Activated CD8-positive, alpha-beta T cell treated with anti-CD3 and anti-CD28 coated beads, Interleukin-2, amount 10 ng/mL, durations not matched to agents 7 days and 5 days (primary cell): ENCODE results near the gene CRABP2. TPM values are rescaled to one million over a fixed set of nuclear protein-coding genes. Genes with fewer than 3 reads are reported as not detected.

Experiments used
- ATAC-seq: fragments of 150-1000 bp; cut with Tn5 transposase; one replicate; pipeline ENCODE4 v1.10.0; 2021; ENCODE audit warnings: moderate library complexity
- CTCF ChIA-PET: fragments of 350-600 bp; sonication (Branson Sonifier 250); formaldehyde crosslinking; loops from one replicate; lab custom pipeline; 2021; ENCODE audit warnings: antibody characterized with exemption; lab: Charles Lee
- POLR2A ChIA-PET: fragments of 350-600 bp; sonication (Branson Sonifier 250); formaldehyde crosslinking; loops from one replicate; lab custom pipeline; 2021; ENCODE audit warnings: antibody characterized with exemption; lab: Charles Lee
- DNase-seq: peaks from one replicate; pipeline ENCODE4 v3.0.0-alpha.2; 2020
- H3K27ac Mint-ChIP-seq: one replicate; pipeline ENCODE4 v1.8.0; 2021; ENCODE audit warnings: mild to moderate bottlenecking, mixed read lengths
- H3K27me3 Mint-ChIP-seq: one replicate; pipeline ENCODE4 v1.8.0; 2021; ENCODE audit warnings: low read depth, mixed read lengths
- H3K36me3 Mint-ChIP-seq: one replicate; pipeline ENCODE4 v1.8.0; 2021; ENCODE audit warnings: low read depth, mixed read lengths
- H3K4me1 Mint-ChIP-seq: one replicate; pipeline ENCODE4 v1.8.0; 2021; ENCODE audit warnings: low read depth, mixed read lengths
- H3K4me3 Mint-ChIP-seq: one replicate; pipeline ENCODE4 v1.8.0; 2021; ENCODE audit warnings: mild to moderate bottlenecking, mixed read lengths
- H3K9me3 Mint-ChIP-seq: one replicate; pipeline ENCODE4 v1.8.0; 2022; ENCODE audit warnings: mixed read lengths; ENCODE audit not compliant: insufficient read depth
- total RNA-seq, 2 experiments: library from RNA; stranded (reverse); gene quantifications; one replicate each; pipeline ENCODE4 v1.2.3, GENCODE V29; 2021

CRABP2 gene
- total RNA-seq, 2 experiments from 2014 or later: 1.3 to 1.9 TPM

DNA sequence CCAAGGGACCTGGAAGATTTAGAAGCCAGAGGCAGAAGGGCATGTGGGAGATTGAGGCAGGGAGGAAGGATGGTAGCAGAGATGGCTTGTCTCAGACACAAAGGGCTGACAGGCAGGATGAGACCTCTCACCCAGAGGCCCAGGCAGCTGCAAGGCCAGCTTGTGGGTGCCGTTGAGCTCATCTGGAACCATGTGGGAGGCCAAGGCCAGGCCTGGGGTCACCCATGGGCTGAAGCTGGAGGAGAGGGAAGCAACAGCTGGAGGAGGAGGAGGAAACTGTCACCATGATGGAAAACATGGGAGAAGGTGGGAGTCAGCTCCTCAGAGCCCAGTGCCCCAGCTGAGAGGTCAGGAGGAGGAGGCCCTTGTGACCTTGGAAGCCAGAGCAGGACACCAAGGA, 6.4 kb downstream of the CRABP2 start:
- Mint-ChIP-seq H3K27me3 (peaks cover 19% of the 10 kb centered on the region), H3K36me3 (peaks cover 3% of the 10 kb centered on the region), H3K4me3 (no peak overlapping the region), H3K9me3 (no peaks in the 10 kb centered on the region), H3K4me1 (peaks cover 13% of the 10 kb centered on the region), H3K27ac (no peak overlapping the region)
- no peak for ATAC-seq
- DNase-seq: no peak
- ChIA-PET POLR2A (no interaction called here), CTCF (interaction anchor here (1.0 to 17.4 kb wide), 3 partner anchors 9 to 27 kb away, joined by 3 to 311 read pairs (median 19); no protein-coding TSS in a partner anchor)

DNA sequence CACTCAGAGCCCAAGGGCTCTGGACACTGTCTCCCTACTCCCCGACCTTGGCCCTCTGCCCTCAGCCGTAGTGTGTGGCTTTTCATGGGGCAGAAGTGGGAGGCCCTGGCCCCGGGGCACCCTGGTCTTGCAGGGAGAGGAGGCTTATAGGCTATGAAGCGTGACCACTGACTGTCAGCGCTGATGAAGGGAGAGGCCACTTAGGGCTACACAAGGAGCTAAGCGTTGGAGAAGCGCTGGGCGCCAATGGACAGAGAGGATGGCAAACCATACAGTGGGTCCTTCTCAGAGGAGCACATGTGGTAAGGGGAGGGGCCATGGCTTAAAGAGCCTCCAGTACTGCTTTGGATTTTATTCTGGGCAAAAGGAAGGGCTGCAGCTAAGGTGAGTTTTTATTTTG, 7.9 kb downstream of the CRABP2 start:
- Mint-ChIP-seq H3K36me3 (peaks cover 3% of the 10 kb centered on the region), H3K4me3 (no peak overlapping the region), H3K4me1 (peaks cover 24% of the 10 kb centered on the region), H3K27ac (no peak overlapping the region), H3K27me3 (peaks cover 21% of the 10 kb centered on the region), H3K9me3 (no peaks in the 10 kb centered on the region)
- ATAC-seq (no peak), DNase-seq (no peak)
- ChIA-PET POLR2A (no interaction called here), CTCF (interaction anchor here (0.9 to 17.4 kb wide), 7 partner anchors 8 to 193 kb away, joined by 3 to 311 read pairs (median 3); no protein-coding TSS in a partner anchor)

DNA sequence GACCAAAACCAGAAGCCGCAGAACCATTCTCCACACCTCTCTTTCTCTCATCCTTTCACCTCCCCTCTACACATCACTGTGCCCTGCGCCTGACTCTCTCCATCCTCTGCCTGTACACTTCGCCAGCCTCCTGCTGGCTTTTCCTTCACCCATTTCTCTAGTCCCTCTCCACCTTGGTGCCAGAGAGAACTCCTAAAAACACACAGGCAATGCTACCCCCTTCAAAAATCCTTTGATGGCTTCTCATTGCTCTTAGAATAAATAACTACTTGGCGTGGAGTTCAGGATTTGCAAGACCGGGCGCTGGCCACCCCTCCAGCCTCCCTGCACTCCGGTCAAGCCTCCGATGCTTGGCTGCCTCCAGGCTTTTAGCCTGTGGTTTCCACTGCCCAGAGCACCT, 8.6 kb downstream of the CRABP2 start:
- H3K9me3 Mint-ChIP-seq: no peaks in the 10 kb centered on the region
- POLR2A ChIA-PET: no interaction called here

GRCh38 chr1:156694690-156694962, 10.8 kb downstream of the CRABP2 start:
- Mint-ChIP-seq H3K36me3 (peaks cover 3% of the 10 kb centered on the region), H3K27me3 (peaks cover 47% of the 10 kb centered on the region), H3K4me1 (peaks cover 25% of the 10 kb centered on the region), H3K4me3 (no peak overlapping the region), H3K27ac (no peak overlapping the region), H3K9me3 (no peaks in the 10 kb centered on the region)
- POLR2A ChIA-PET: no interaction called here
- DNase-seq (no peak), ATAC-seq (no peak)
- CTCF ChIA-PET: interaction anchor here (11.7 to 19.7 kb wide), 2 partner anchors 11 to 31 kb away, joined by 311 to 543 read pairs; partner anchors contain the start of genes CRABP2, ISG20L2 and METTL25B

More for the DNA sequence above, 8.6 kb downstream of the CRABP2 start:
- Mint-ChIP-seq H3K36me3 (peaks cover 3% of the 10 kb centered on the region), H3K4me1 (peaks cover 31% of the 10 kb centered on the region), H3K27ac (no peak overlapping the region), H3K4me3 (no peak overlapping the region), H3K27me3 (peaks cover 29% of the 10 kb centered on the region)
- CTCF ChIA-PET: interaction anchor here (0.9 to 4.1 kb wide), 4 partner anchors 29 to 194 kb away, joined by 3 to 19 read pairs (median 3); no protein-coding TSS in a partner anchor
- DNase-seq (no peak), ATAC-seq (no peak)

GRCh38 chr1:156693848-156694689, 11.3 kb downstream of the CRABP2 start:
- no peak for DNase-seq
- Mint-ChIP-seq H3K4me3 (no peak overlapping the region), H3K27me3 (peaks cover 48% of the 10 kb centered on the region), H3K9me3 (no peaks in the 10 kb centered on the region), H3K4me1 (peaks cover 29% of the 10 kb centered on the region), H3K36me3 (peaks cover 3% of the 10 kb centered on the region), H3K27ac (no peak overlapping the region)
- ATAC-seq: no peak
- ChIA-PET CTCF (interaction anchor here (1.3 to 19.7 kb wide), 3 partner anchors 10 to 31 kb away, joined by 7 to 543 read pairs (median 311); partner anchors contain the start of genes CRABP2, ISG20L2 and METTL25B), POLR2A (no interaction called here)

GRCh38 chr1:156692925-156693847, 12.2 kb downstream of the CRABP2 start:
- H3K4me3 Mint-ChIP-seq: no peak overlapping the region
- peaks cover 53% of the 10 kb centered on the region for H3K27me3 Mint-ChIP-seq
- ChIA-PET CTCF (interaction anchor here (1.3 to 19.7 kb wide), 4 partner anchors 9 to 32 kb away, joined by 7 to 543 read pairs (median 190); partner anchors contain the start of genes CRABP2, ISG20L2, METTL25B and NES), POLR2A (no interaction called here)
- H3K36me3 Mint-ChIP-seq: no peaks in the 10 kb centered on the region
- H3K4me1 Mint-ChIP-seq: peaks cover 29% of the 10 kb centered on the region
- H3K27ac Mint-ChIP-seq: peak overlapping the region; percentile 15
- ATAC-seq (no peak), DNase-seq (peak; percentile 47)
- no peaks in the 10 kb centered on the region for H3K9me3 Mint-ChIP-seq

DNA sequence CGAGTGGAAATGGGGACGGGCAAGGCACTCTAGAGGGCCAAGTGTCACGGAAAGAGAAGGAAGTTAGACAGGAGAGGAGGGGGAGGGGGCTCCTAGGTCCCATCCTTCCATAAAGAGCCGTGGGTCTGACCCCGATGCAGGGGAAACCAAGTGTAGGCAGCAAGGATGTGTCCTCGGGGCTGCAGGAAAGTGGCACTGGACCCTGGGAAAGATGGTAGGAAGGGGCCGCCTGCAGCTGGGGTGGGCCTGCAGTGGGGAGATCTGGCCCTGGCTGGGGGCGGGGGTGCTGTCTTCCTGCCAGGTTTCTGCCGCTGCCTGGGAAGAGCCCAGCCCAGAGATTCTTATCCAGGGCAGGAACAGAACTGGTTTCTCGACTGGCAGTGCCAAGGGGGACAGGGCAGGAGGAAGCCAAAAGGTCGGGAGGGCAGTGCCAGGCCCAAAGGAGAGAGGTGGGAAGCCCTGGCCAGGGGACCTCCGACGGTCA, 12.9 kb downstream of the CRABP2 start:
- POLR2A ChIA-PET: no interaction called here
- no peak for ATAC-seq
- Mint-ChIP-seq H3K4me3 (no peak overlapping the region), H3K27ac (no peak overlapping the region), H3K9me3 (no peaks in the 10 kb centered on the region), H3K36me3 (no peaks in the 10 kb centered on the region), H3K27me3 (peaks cover 53% of the 10 kb centered on the region), H3K4me1 (peaks cover 29% of the 10 kb centered on the region)
- DNase-seq: no peak
- CTCF ChIA-PET: interaction anchor here (4.3 to 19.7 kb wide), 6 partner anchors 13 to 167 kb away, joined by 26 to 543 read pairs (median 102); partner anchors contain the start of genes CRABP2, INSRR, ISG20L2 and METTL25B

DNA sequence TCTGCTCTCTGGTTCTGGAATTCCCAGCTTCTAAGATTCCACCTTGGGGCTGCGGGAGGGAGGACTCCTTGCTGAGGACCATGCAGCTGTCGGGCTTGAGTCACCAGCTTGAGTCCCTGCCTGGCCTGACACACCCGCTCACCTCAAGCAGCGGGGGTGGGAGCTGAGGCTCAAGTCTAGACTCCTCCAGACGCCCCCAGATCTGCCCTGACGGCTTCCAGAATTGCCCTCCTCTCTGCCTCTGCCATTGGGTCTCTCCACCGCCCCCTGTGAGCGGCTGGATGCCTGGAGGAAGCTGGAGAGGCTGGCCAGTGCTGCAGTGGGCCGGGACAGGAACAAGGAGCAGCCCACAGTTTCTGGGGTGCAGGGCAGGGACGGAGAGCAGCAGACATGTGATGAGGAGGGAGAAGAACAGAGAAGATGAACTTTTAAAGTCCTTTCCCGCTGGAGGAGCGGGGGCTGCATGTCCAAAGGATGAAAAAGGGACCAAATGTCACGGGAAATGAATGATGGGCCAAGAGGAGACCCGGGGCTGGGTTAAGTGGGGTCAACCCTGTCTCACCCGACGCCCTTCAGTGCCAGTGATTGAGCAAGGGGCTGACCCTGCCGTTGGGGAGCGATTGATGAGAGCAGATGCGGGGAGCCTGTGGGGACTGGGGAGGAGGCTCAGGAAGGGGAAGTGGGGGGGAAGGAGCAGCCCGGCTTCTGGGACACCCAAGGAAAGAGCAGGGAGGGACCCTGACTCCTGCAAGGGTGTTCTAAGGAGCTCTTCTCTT, 13.5 kb downstream of the CRABP2 start:
- Mint-ChIP-seq H3K4me1 (peaks cover 29% of the 10 kb centered on the region), H3K27me3 (peaks cover 53% of the 10 kb centered on the region), H3K4me3 (no peak overlapping the region), H3K36me3 (no peaks in the 10 kb centered on the region), H3K9me3 (no peaks in the 10 kb centered on the region), H3K27ac (peak overlapping the region; percentile 5)
- no peak for DNase-seq
- CTCF ChIA-PET: interaction anchor here (1.0 to 19.7 kb wide), 7 partner anchors 13 to 184 kb away, joined by 3 to 543 read pairs (median 69); partner anchors contain the start of genes CRABP2, INSRR, ISG20L2 and METTL25B
- no peak for ATAC-seq
- POLR2A ChIA-PET: interaction anchor here (0.9 kb wide), 1 partner anchor 100 kb away, joined by 3 read pairs; the partner anchor contains the start of gene NAXE

DNA sequence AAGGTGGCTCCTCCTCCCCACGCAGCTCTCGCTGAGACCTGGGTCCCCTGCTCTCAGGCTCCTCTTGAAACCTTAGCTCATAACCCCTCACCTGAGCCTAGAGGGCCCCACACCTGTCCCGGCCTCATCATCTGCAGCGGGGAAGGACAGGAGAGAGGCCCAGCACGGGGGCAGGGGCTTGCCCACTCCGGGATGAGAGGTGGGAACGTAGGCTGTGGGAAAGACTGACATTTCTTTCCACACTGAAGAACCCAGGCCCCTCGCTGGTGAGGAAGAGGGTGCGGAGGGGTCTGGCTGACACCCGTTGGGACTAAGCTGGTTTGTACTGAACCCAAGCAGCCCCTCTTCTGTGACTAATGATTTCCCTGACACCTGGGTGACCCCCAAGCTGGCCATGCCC, 14.2 kb downstream of the CRABP2 start:
- DNase-seq (no peak), ATAC-seq (no peak)
- no peaks in the 10 kb centered on the region for H3K36me3 Mint-ChIP-seq
- ChIA-PET POLR2A (interaction anchor here (0.9 kb wide), 1 partner anchor 99 kb away, joined by 3 read pairs; the partner anchor contains the start of gene NAXE), CTCF (interaction anchor here (1.0 to 19.7 kb wide), 9 partner anchors 12 to 199 kb away, joined by 3 to 543 read pairs (median 67); partner anchors contain the start of genes CRABP2, INSRR, ISG20L2 and METTL25B)
- no peak overlapping the region for H3K4me3 Mint-ChIP-seq
- H3K27me3 Mint-ChIP-seq: peaks cover 53% of the 10 kb centered on the region
- H3K4me1 Mint-ChIP-seq: peaks cover 29% of the 10 kb centered on the region
- no peaks in the 10 kb centered on the region for H3K9me3 Mint-ChIP-seq
- H3K27ac Mint-ChIP-seq: no peak overlapping the region

DNA sequence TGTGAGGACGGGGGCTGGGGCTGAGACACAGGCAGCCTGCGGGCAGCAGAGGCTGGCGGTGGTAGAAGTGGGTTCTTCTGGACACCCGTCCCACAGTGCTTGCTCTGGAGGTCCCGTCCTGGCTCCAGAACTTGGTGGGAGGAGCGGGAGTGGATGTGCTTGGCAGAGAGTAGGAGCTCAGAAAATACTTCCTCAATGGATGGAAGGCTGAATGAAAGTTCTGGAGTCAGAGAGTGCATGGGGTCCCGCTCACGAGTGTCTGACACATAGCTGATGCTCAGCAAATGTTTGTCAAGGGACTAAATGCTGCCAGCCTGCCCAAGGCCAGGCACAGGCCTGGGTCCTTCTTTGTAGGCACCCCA, 14.7 kb downstream of the CRABP2 start:
- peaks cover 54% of the 10 kb centered on the region for H3K27me3 Mint-ChIP-seq
- H3K36me3 Mint-ChIP-seq: no peaks in the 10 kb centered on the region
- ChIA-PET CTCF (interaction anchor here (0.9 to 19.7 kb wide), 20 partner anchors 12 to 245 kb away, joined by 3 to 543 read pairs (median 10); partner anchors contain the start of genes CRABP2, INSRR, ISG20L2 and METTL25B), POLR2A (interaction anchor here (0.7 to 2.1 kb wide), 5 partner anchors 11 to 99 kb away, joined by 3 to 16 read pairs (median 5); partner anchors contain the start of gene NAXE)
- peaks cover 29% of the 10 kb centered on the region for H3K4me1 Mint-ChIP-seq
- DNase-seq (no peak), ATAC-seq (no peak)
- no peak overlapping the region for H3K4me3 Mint-ChIP-seq
- no peaks in the 10 kb centered on the region for H3K9me3 Mint-ChIP-seq
- H3K27ac Mint-ChIP-seq: no peak overlapping the region
